Brain microvascular endothelial cell (primary cell): ENCODE measurements around the gene B4GALT6.

Experiments used
- DNase-seq: peaks from one replicate; pipeline ENCODE4 v3.0.0-alpha.2; 2020
- H3K27ac ChIP-seq: fragments of 250-450 bp; sonication (Bioruptor Pico); 2 replicates; pipeline ENCODE4 v1.5.1; 2020; ENCODE audit warnings: mild to moderate bottlenecking, moderate library complexity
- H3K27me3 ChIP-seq: fragments of 250-450 bp; sonication (Bioruptor Pico); replicated peaks from 2 replicates; pipeline ENCODE4 v1.5.1; 2020; ENCODE audit warnings: mild to moderate bottlenecking
- H3K36me3 ChIP-seq: fragments of 250-450 bp; sonication (Bioruptor Pico); replicated peaks from 2 replicates; pipeline ENCODE4 v1.5.1; 2020; ENCODE audit warnings: mild to moderate bottlenecking
- H3K4me3 ChIP-seq: 2 replicates; pipeline ENCODE4 v1.5.1; 2011; ENCODE audit warnings: low read depth, mild to moderate bottlenecking, control low read depth, low read length, moderate library complexity
- CTCF ChIP-seq: IDR thresholded peaks from 2 replicates; pipeline ENCODE4 v1.5.1; 2011; ENCODE audit warnings: low read depth, mild to moderate bottlenecking, moderate library complexity, low read length, control low read depth, inconsistent platforms; ENCODE audit errors: missing control alignments
- in situ Hi-C: cut with HindIII; loops from 2 replicates; pipeline ENCODE4 v1.10.0; 2017; ENCODE audit warnings: low sequenced_read_pairs, low pct_ligation_motif_present

Gene B4GALT6

GRCh38 chr18:31643003-31643402 lies 41.4 kb downstream of the B4GALT6 start:
- Histone ChIP-seq H3K27me3 (no peaks in the 10 kb centered on the region), H3K27ac (no peak overlapping the region), H3K36me3 (no peaks in the 10 kb centered on the region), H3K4me3 (no peak overlapping the region)
- no peak for DNase-seq
- no peak for TF ChIP-seq CTCF
- in situ Hi-C loops = no loop called here

GRCh38 chr18:31637445-31637844 lies 46.9 kb downstream of the B4GALT6 start:
- in situ Hi-C loops = no loop called here
- no peak overlapping the region for H3K4me3 ChIP-seq
- H3K36me3 ChIP-seq = no peaks in the 10 kb centered on the region
- TF ChIP-seq CTCF = no peak
- no peak overlapping the region for H3K27ac ChIP-seq
- H3K27me3 ChIP-seq = no peaks in the 10 kb centered on the region
- DNase-seq = no peak

GRCh38 chr18:31636387-31636786 lies 48.0 kb downstream of the B4GALT6 start:
- DNase-seq = no peak
- no peaks in the 10 kb centered on the region for H3K36me3 ChIP-seq
- in situ Hi-C loops = no loop called here
- H3K4me3 ChIP-seq = no peak overlapping the region
- H3K27me3 ChIP-seq = no peaks in the 10 kb centered on the region
- no peak overlapping the region for H3K27ac ChIP-seq
- no peak for TF ChIP-seq CTCF

- H3K27me3 ChIP-seq = no peaks in the 10 kb centered on the region
- in situ Hi-C loops = no loop called here
- H3K27ac ChIP-seq = no peak overlapping the region
- no peak overlapping the region for H3K4me3 ChIP-seq
- no peak for TF ChIP-seq CTCF
- no peaks in the 10 kb centered on the region for H3K36me3 ChIP-seq
- no peak for DNase-seq
Observed at GRCh38 chr18:31634331-31634713, 50.1 kb downstream of the B4GALT6 start.

- DNase-seq = no peak
- no peak for TF ChIP-seq CTCF
- Histone ChIP-seq H3K27me3 (no peaks in the 10 kb centered on the region), H3K27ac (no peak overlapping the region), H3K4me3 (no peak overlapping the region), H3K36me3 (no peaks in the 10 kb centered on the region)
- in situ Hi-C loops = no loop called here
Observed at GRCh38 chr18:31633392-31634330, 50.7 kb downstream of the B4GALT6 start.
